NCI-H748 treated with DMSO at 0.1 percent for 48 hours (cell line): Measurements from ENCODE around the gene WDR11.
"Not testable (repeated sequence)": the region's sequence is repeated elsewhere in the genome, so short reads cannot be mapped to it uniquely, and the experiment has no call there.

Source experiments
- DNase-seq: peaks from one replicate; lab custom pipeline; 2025; lab: John Stamatoyannopoulos, UW

Gene WDR11

GRCh38 chr10:120861178-120861855, 10.2 kb downstream of the WDR11 start:
- no peak for DNase-seq

- DNase-seq, result no peak
Observed at GRCh38 chr10:120873741-120874140, 22.6 kb downstream of the WDR11 start.

- no peak for DNase-seq
Observed at GRCh38 chr10:120883071-120883470, 31.9 kb downstream of the WDR11 start.

- DNase-seq, result no peak
Observed at GRCh38 chr10:120887482-120887881, 36.3 kb downstream of the WDR11 start.

GRCh38 chr10:120891365-120891764, 40.2 kb downstream of the WDR11 start:
- no peak for DNase-seq

- DNase-seq, result no peak
Observed at GRCh38 chr10:120894556-120894955, 43.4 kb downstream of the WDR11 start.

GRCh38 chr10:120897343-120897742, 46.2 kb downstream of the WDR11 start:
- DNase-seq, result no peak

- no peak for DNase-seq
Observed at GRCh38 chr10:120905268-120905667, 54.1 kb downstream of the WDR11 start.

- no peak for DNase-seq
Observed at GRCh38 chr10:120917521-120918250, 66.5 kb downstream of the WDR11 start.

GRCh38 chr10:120923886-120924285, 72.7 kb downstream of the WDR11 start:
- DNase-seq, result not testable (repeated sequence)

GRCh38 chr10:120926611-120927010, 75.4 kb downstream of the WDR11 start:
- DNase-seq, result no peak

- DNase-seq, result no peak
Observed at GRCh38 chr10:120927352-120927751, 76.2 kb downstream of the WDR11 start.

GRCh38 chr10:120929166-120929565, 78.0 kb downstream of the WDR11 start:
- no peak for DNase-seq

GRCh38 chr10:120931423-120931822, 80.3 kb downstream of the WDR11 start:
- DNase-seq, result no peak

- no peak for DNase-seq
Observed at GRCh38 chr10:120931999-120932398, 80.8 kb downstream of the WDR11 start.

GRCh38 chr10:120938822-120939221, 87.7 kb downstream of the WDR11 start:
- DNase-seq, result no peak

GRCh38 chr10:120940299-120940900, 89.2 kb downstream of the WDR11 start:
- DNase-seq, result no peak

- no peak for DNase-seq
Observed at GRCh38 chr10:120941501-120941900, 90.3 kb downstream of the WDR11 start.

GRCh38 chr10:120942806-120943413, 91.7 kb downstream of the WDR11 start:
- DNase-seq, result peak; percentile 47

- DNase-seq, result no peak
Observed at GRCh38 chr10:120943542-120943941, 92.4 kb downstream of the WDR11 start.

GRCh38 chr10:120944586-120945125, 93.5 kb downstream of the WDR11 start:
- DNase-seq, result no peak

- no peak for DNase-seq
Observed at GRCh38 chr10:120945182-120945581, 94.0 kb downstream of the WDR11 start.
